HEK293 (cell line): ENCODE measurements around the gene FNDC5.

ENCODE experiments used
- CTCF ChIA-PET: fragments of 350-600 bp; formaldehyde crosslinking; extraction: SDS; loops from one replicate; lab custom pipeline; 2021; ENCODE audit warnings: antibody characterized with exemption; lab: Yijun Ruan, JAX
- POLR2A ChIA-PET: fragments of 300-600 bp; formaldehyde crosslinking; extraction: SDS; loops from one replicate; lab custom pipeline; 2020; ENCODE audit warnings: antibody characterized with exemption, inconsistent platforms; lab: Yijun Ruan, JAX
- H3K27ac ChIP-seq: fragments of 200-500 bp; sonication (Bioruptor generic); 2 replicates; pipeline ENCODE4 v1.5.1; 2014; ENCODE audit warnings: low read depth, low read length, control low read depth, inconsistent platforms; ENCODE audit errors: extremely low read depth
- H3K36me3 ChIP-seq, 2 experiments: fragments of 200-500 bp in 1 of 2; sonication (Bioruptor generic) in 1 of 2; 1 replicate in 1 of 2; 2 replicates in 1 of 2; pipeline ENCODE4 v1.5.1; 2014 to 2017; ENCODE audit warnings: inconsistent platforms in 2 of 2, low read length in 2 of 2; ENCODE audit not compliant: control insufficient read depth in 2 of 2, insufficient read depth in 1 of 2
- H3K4me1 ChIP-seq: fragments of 200-500 bp; sonication (Bioruptor generic); 2 replicates; pipeline ENCODE4 v1.5.1; 2014; ENCODE audit warnings: mild to moderate bottlenecking, low read length, inconsistent platforms; ENCODE audit not compliant: control insufficient read depth, insufficient read depth
- H3K4me3 ChIP-seq: 2 replicates; pipeline ENCODE4 v1.5.1; 2011; ENCODE audit warnings: low read depth, mild to moderate bottlenecking, control low read depth, low read length, moderate library complexity
- H3K9me3 ChIP-seq: fragments of 200-500 bp; sonication (Bioruptor generic); 2 replicates; pipeline ENCODE4 v1.5.1; 2014; ENCODE audit warnings: low read depth, low read length, inconsistent platforms; ENCODE audit not compliant: control insufficient read depth, insufficient read depth
- BCL11A ChIP-seq: fragments of 450-650 bp; formaldehyde crosslinking; IDR thresholded peaks from 2 replicates; pipeline ENCODE4 v1.5.1; 2016; ENCODE audit warnings: low read depth, missing biosample characterization, missing genetic modification characterization
- GLIS1 ChIP-seq: fragments of 450-650 bp; formaldehyde crosslinking; IDR thresholded peaks from 2 replicates; pipeline ENCODE4 v1.5.1; 2016; ENCODE audit warnings: missing biosample characterization, missing genetic modification characterization
- GLIS2 ChIP-seq: fragments of 450-650 bp; formaldehyde crosslinking; IDR thresholded peaks from 2 replicates; pipeline ENCODE4 v1.5.1; 2016; ENCODE audit warnings: missing biosample characterization, missing genetic modification characterization
- OSR2 ChIP-seq: fragments of 450-650 bp; formaldehyde crosslinking; IDR thresholded peaks from 2 replicates; pipeline ENCODE4 v1.5.1; 2016; ENCODE audit warnings: missing biosample characterization, missing genetic modification characterization
- SALL2 ChIP-seq: fragments of 450-650 bp; formaldehyde crosslinking; IDR thresholded peaks from 2 replicates; pipeline ENCODE4 v1.5.0; 2017; ENCODE audit warnings: missing biosample characterization, mild to moderate bottlenecking, missing genetic modification characterization, borderline replicate concordance
- SCRT2 ChIP-seq: fragments of 450-650 bp; formaldehyde crosslinking; IDR thresholded peaks from 2 replicates; pipeline ENCODE4 v1.5.1; 2016; ENCODE audit warnings: missing biosample characterization, missing genetic modification characterization
- SP2 ChIP-seq: fragments of 450-650 bp; formaldehyde crosslinking; IDR thresholded peaks from 2 replicates; pipeline ENCODE4 v1.5.1; 2016; ENCODE audit warnings: missing biosample characterization, missing genetic modification characterization
- WT1 ChIP-seq: fragments of 450-650 bp; formaldehyde crosslinking; IDR thresholded peaks from 2 replicates; pipeline ENCODE4 v1.5.1; 2016; ENCODE audit warnings: missing biosample characterization, missing genetic modification characterization
- ZEB2 ChIP-seq: fragments of 450-650 bp; formaldehyde crosslinking; IDR thresholded peaks from 2 replicates; pipeline ENCODE4 v1.5.1; 2016; ENCODE audit warnings: missing biosample characterization, missing genetic modification characterization
- ZFHX2 ChIP-seq: fragments of 450-650 bp; formaldehyde crosslinking; conservative IDR thresholded peaks from 2 replicates; pipeline ENCODE4 v1.5.1; 2016; ENCODE audit warnings: missing biosample characterization, missing genetic modification characterization
- ZIC2 ChIP-seq: fragments of 450-650 bp; formaldehyde crosslinking; IDR thresholded peaks from 2 replicates; pipeline ENCODE4 v1.5.1; 2016; ENCODE audit warnings: missing biosample characterization, missing genetic modification characterization
- ZNF132 ChIP-seq: fragments of 450-650 bp; formaldehyde crosslinking; IDR thresholded peaks from 2 replicates; pipeline ENCODE4 v1.5.1; 2017; ENCODE audit warnings: missing biosample characterization, missing genetic modification characterization, borderline replicate concordance
- ZNF138 ChIP-seq: fragments of 450-650 bp; formaldehyde crosslinking; IDR thresholded peaks from 2 replicates; pipeline ENCODE4 v1.5.1; 2016; ENCODE audit warnings: missing biosample characterization, missing genetic modification characterization, borderline replicate concordance
- ZNF211 ChIP-seq: fragments of 450-650 bp; formaldehyde crosslinking; IDR thresholded peaks from 2 replicates; pipeline ENCODE4 v1.5.1; 2016; ENCODE audit warnings: low read depth, missing biosample characterization, missing genetic modification characterization
- ZNF394 ChIP-seq: fragments of 450-650 bp; formaldehyde crosslinking; IDR thresholded peaks from 2 replicates; pipeline ENCODE4 v1.5.1; 2016; ENCODE audit warnings: missing biosample characterization, missing genetic modification characterization, mild to moderate bottlenecking, moderate library complexity, borderline replicate concordance
- ZNF521 ChIP-seq: fragments of 450-650 bp; formaldehyde crosslinking; IDR thresholded peaks from 2 replicates; pipeline ENCODE4 v1.5.1; 2017; ENCODE audit warnings: missing biosample characterization, mild to moderate bottlenecking, missing genetic modification characterization
- ZNF623 ChIP-seq: fragments of 450-650 bp; formaldehyde crosslinking; IDR thresholded peaks from 2 replicates; pipeline ENCODE4 v1.5.1; 2016; ENCODE audit warnings: missing biosample characterization, missing genetic modification characterization
- ZNF660 ChIP-seq: fragments of 450-650 bp; IDR thresholded peaks from 2 replicates; pipeline ENCODE4 v1.5.1; 2018; ENCODE audit warnings: missing biosample characterization, mild to moderate bottlenecking, missing genetic modification characterization
- ZNF677 ChIP-seq: fragments of 450-650 bp; IDR thresholded peaks from 2 replicates; pipeline ENCODE4 v1.5.0; 2018; ENCODE audit warnings: missing biosample characterization, mild to moderate bottlenecking, missing genetic modification characterization, moderate library complexity
- ZNF76 ChIP-seq: fragments of 450-650 bp; formaldehyde crosslinking; IDR thresholded peaks from 2 replicates; pipeline ENCODE4; 2016; ENCODE audit warnings: low read depth, missing biosample characterization, missing genetic modification characterization, borderline replicate concordance
- ZSCAN30 ChIP-seq: fragments of 450-650 bp; IDR thresholded peaks from 2 replicates; pipeline ENCODE4 v1.5.1; 2018; ENCODE audit warnings: missing biosample characterization, mild to moderate bottlenecking, missing genetic modification characterization, moderate library complexity
- TF ChIP-seq, protein P1 (sequence below): fragments of 450-650 bp; formaldehyde crosslinking; IDR thresholded peaks from 2 replicates; pipeline ENCODE4 v1.5.1; 2016; ENCODE audit warnings: missing biosample characterization, missing genetic modification characterization
- TF ChIP-seq, protein P2 (sequence below): fragments of 450-650 bp; formaldehyde crosslinking; IDR thresholded peaks from 2 replicates; pipeline ENCODE4 v1.5.1; 2016; ENCODE audit warnings: missing biosample characterization, missing genetic modification characterization
- TF ChIP-seq, protein P3 (sequence below): fragments of 450-650 bp; formaldehyde crosslinking; IDR thresholded peaks from 2 replicates; pipeline ENCODE4 v1.5.1; 2016; ENCODE audit warnings: missing biosample characterization, missing genetic modification characterization
- TF ChIP-seq, protein P4 (sequence below): fragments of 450-650 bp; formaldehyde crosslinking; IDR thresholded peaks from 2 replicates; pipeline ENCODE4 v1.5.0; 2017; ENCODE audit warnings: missing biosample characterization, missing genetic modification characterization, borderline replicate concordance
- TF ChIP-seq, protein P5 (sequence below): fragments of 450-650 bp; formaldehyde crosslinking; IDR thresholded peaks from 2 replicates; pipeline ENCODE4 v1.5.1; 2017; ENCODE audit warnings: missing biosample characterization, missing genetic modification characterization

Gene FNDC5

DNA sequence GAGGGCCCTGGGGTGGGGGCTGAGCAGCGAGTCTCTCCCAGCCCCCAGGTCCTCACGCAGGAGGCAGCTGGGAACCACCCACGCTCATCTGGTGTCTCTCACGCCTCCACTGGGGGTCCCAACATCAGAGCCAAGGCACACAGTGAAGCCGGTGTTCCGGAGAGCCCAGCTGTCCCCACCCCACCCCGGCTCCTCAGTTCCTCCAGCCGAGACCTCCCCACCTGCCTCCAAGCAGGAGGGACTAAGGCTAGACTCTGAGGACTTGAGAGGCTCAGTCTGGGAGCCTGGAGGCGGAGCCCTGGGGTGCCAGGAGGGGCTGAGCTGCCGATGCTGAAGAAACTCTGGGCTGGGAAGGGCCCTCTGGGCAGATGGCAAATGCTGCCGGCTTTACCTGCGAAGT, 14.0 kb upstream of the FNDC5 start:
- no peak overlapping the region for H3K4me3 ChIP-seq
- H3K9me3 ChIP-seq: no peaks in the 10 kb centered on the region
- TF ChIP-seq ZFHX2 (tag by site-specific recombination) (peak; percentile 37), GLIS2 (tag by site-specific recombination) (peak; percentile 37; the same call in 1 of the 2 replicates), SP2 (tag by site-specific recombination) (peak; percentile 33; the same call in 1 of the 2 replicates), GLIS1 (peak; percentile 88), ZIC2 (peak; percentile 46; the same call in 1 of the 2 replicates)
- TF ChIP-seq, protein P1, sequence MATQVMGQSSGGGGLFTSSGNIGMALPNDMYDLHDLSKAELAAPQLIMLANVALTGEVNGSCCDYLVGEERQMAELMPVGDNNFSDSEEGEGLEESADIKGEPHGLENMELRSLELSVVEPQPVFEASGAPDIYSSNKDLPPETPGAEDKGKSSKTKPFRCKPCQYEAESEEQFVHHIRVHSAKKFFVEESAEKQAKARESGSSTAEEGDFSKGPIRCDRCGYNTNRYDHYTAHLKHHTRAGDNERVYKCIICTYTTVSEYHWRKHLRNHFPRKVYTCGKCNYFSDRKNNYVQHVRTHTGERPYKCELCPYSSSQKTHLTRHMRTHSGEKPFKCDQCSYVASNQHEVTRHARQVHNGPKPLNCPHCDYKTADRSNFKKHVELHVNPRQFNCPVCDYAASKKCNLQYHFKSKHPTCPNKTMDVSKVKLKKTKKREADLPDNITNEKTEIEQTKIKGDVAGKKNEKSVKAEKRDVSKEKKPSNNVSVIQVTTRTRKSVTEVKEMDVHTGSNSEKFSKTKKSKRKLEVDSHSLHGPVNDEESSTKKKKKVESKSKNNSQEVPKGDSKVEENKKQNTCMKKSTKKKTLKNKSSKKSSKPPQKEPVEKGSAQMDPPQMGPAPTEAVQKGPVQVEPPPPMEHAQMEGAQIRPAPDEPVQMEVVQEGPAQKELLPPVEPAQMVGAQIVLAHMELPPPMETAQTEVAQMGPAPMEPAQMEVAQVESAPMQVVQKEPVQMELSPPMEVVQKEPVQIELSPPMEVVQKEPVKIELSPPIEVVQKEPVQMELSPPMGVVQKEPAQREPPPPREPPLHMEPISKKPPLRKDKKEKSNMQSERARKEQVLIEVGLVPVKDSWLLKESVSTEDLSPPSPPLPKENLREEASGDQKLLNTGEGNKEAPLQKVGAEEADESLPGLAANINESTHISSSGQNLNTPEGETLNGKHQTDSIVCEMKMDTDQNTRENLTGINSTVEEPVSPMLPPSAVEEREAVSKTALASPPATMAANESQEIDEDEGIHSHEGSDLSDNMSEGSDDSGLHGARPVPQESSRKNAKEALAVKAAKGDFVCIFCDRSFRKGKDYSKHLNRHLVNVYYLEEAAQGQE: no peak
- TF ChIP-seq, all 188 proteins: peak for 5
- POLR2A ChIA-PET: no interaction called here
- Histone ChIP-seq H3K4me1 (no peaks in the 10 kb centered on the region), H3K36me3 (no peaks in the 10 kb centered on the region), H3K27ac (no peak overlapping the region)
- CTCF ChIA-PET: interaction anchor here (0.6 to 3.3 kb wide), 5 partner anchors 9 to 252 kb away, joined by 3 to 22 read pairs (median 3); no protein-coding TSS in a partner anchor

DNA sequence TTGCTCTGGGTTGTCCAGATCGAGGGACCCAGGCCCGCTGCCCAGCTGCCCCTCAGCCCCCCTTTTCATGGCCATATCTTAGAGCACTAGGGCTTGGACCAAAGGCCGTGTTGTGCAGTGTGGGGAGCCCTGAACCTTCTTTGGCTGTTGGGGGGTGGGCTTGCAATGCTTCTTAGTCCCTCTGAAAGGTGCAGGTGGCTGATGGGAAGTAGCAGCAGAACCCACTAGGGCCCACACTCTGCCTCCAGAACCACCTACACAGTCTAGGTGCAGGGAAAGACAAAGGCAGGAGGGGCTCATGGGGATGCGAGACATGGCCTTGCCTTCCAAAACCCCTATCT, 13.3 kb upstream of the FNDC5 start:
- ChIA-PET POLR2A (no interaction called here), CTCF (interaction anchor here (0.7 to 3.3 kb wide), 2 partner anchors 9 to 251 kb away, joined by 3 to 22 read pairs; no protein-coding TSS in a partner anchor)
- H3K36me3 ChIP-seq: no peaks in the 10 kb centered on the region
- no peak overlapping the region for H3K27ac ChIP-seq
- TF ChIP-seq ZNF394 (tag by site-specific recombination): no peak
- TF ChIP-seq ZEB2 (tag by site-specific recombination): no peak
- TF ChIP-seq ZNF660 (tag by site-specific recombination): no peak
- TF ChIP-seq, protein P2, sequence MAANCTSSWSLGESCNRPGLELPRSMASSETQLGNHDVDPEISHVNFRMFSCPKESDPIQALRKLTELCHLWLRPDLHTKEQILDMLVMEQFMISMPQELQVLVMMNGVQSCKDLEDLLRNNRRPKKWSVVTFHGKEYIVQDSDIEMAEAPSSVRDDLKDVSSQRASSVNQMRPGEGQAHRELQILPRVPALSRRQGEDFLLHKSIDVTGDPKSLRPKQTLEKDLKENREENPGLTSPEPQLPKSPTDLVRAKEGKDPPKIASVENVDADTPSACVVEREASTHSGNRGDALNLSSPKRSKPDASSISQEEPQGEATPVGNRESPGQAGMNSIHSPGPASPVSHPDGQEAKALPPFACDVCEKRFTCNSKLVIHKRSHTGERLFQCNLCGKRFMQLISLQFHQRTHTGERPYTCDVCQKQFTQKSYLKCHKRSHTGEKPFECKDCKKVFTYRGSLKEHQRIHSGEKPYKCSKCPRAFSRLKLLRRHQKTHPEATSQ (tag by site-specific recombination): no peak
- no peak for TF ChIP-seq ZNF521 (tag by site-specific recombination)
- TF ChIP-seq, protein P3, sequence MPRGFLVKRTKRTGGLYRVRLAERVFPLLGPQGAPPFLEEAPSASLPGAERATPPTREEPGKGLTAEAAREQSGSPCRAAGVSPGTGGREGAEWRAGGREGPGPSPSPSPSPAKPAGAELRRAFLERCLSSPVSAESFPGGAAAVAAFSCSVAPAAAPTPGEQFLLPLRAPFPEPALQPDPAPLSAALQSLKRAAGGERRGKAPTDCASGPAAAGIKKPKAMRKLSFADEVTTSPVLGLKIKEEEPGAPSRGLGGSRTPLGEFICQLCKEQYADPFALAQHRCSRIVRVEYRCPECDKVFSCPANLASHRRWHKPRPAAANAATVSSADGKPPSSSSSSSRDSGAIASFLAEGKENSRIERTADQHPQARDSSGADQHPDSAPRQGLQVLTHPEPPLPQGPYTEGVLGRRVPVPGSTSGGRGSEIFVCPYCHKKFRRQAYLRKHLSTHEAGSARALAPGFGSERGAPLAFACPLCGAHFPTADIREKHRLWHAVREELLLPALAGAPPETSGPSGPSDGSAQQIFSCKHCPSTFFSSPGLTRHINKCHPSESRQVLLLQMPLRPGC: no peak
- TF ChIP-seq WT1: no peak
- TF ChIP-seq OSR2 (tag by site-specific recombination): no peak
- no peak for TF ChIP-seq ZNF211
- no peak for TF ChIP-seq SCRT2 (tag by site-specific recombination)
- no peak for TF ChIP-seq ZNF76 (tag by site-specific recombination)
- TF ChIP-seq ZNF677 (tag by site-specific recombination): no peak
- TF ChIP-seq ZNF132: no peak
- TF ChIP-seq ZNF138 (tag by site-specific recombination): no peak
- TF ChIP-seq, protein P4, sequence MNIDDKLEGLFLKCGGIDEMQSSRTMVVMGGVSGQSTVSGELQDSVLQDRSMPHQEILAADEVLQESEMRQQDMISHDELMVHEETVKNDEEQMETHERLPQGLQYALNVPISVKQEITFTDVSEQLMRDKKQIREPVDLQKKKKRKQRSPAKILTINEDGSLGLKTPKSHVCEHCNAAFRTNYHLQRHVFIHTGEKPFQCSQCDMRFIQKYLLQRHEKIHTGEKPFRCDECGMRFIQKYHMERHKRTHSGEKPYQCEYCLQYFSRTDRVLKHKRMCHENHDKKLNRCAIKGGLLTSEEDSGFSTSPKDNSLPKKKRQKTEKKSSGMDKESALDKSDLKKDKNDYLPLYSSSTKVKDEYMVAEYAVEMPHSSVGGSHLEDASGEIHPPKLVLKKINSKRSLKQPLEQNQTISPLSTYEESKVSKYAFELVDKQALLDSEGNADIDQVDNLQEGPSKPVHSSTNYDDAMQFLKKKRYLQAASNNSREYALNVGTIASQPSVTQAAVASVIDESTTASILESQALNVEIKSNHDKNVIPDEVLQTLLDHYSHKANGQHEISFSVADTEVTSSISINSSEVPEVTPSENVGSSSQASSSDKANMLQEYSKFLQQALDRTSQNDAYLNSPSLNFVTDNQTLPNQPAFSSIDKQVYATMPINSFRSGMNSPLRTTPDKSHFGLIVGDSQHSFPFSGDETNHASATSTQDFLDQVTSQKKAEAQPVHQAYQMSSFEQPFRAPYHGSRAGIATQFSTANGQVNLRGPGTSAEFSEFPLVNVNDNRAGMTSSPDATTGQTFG (tag by site-specific recombination): no peak
- no peak for TF ChIP-seq BCL11A (tag by site-specific recombination)
- TF ChIP-seq, protein P5, sequence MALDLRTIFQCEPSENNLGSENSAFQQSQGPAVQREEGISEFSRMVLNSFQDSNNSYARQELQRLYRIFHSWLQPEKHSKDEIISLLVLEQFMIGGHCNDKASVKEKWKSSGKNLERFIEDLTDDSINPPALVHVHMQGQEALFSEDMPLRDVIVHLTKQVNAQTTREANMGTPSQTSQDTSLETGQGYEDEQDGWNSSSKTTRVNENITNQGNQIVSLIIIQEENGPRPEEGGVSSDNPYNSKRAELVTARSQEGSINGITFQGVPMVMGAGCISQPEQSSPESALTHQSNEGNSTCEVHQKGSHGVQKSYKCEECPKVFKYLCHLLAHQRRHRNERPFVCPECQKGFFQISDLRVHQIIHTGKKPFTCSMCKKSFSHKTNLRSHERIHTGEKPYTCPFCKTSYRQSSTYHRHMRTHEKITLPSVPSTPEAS (tag by site-specific recombination): no peak
- TF ChIP-seq ZNF623 (tag by site-specific recombination): no peak
- no peak for TF ChIP-seq ZSCAN30 (tag by site-specific recombination)
- no peak for TF ChIP-seq SALL2 (tag by site-specific recombination)
- H3K4me3 ChIP-seq: no peak overlapping the region
- H3K9me3 ChIP-seq: no peaks in the 10 kb centered on the region
- no peaks in the 10 kb centered on the region for H3K4me1 ChIP-seq
